ENCODE data around the gene DAB2.

DAB2 gene

DNA sequence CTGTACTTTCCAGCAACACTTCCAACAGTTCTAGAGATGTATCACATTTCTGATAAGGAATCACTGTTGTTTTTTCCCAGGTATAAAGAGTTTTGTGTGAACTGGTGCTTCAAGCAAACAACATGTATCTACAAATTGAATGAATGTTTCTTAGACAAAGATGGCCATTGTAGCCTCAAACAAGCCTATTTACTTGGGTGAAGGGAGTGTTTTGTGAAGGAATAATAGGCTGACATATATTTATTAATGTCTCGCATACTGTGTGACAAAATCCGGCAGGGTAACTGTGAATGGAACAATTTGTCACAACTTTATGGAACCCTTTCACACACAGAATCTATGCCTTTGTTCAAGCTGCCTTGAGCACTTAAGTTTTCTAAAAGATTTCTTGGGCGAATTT, 24.8 kb upstream of the DAB2 start (continued):
- TF ChIP-seq, protein P1, sequence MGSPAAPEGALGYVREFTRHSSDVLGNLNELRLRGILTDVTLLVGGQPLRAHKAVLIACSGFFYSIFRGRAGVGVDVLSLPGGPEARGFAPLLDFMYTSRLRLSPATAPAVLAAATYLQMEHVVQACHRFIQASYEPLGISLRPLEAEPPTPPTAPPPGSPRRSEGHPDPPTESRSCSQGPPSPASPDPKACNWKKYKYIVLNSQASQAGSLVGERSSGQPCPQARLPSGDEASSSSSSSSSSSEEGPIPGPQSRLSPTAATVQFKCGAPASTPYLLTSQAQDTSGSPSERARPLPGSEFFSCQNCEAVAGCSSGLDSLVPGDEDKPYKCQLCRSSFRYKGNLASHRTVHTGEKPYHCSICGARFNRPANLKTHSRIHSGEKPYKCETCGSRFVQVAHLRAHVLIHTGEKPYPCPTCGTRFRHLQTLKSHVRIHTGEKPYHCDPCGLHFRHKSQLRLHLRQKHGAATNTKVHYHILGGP (tag by site-specific recombination; IDR thresholded peaks at IDR 0.05), result no peak
- no peak for TF ChIP-seq ZNF624 (tag by site-specific recombination; IDR thresholded peaks at IDR 0.05)
- no peak for TF ChIP-seq REPIN1 (tag by site-specific recombination; IDR thresholded peaks at IDR 0.05; ENCODE audit: low read depth)
- TF ChIP-seq, protein P2, sequence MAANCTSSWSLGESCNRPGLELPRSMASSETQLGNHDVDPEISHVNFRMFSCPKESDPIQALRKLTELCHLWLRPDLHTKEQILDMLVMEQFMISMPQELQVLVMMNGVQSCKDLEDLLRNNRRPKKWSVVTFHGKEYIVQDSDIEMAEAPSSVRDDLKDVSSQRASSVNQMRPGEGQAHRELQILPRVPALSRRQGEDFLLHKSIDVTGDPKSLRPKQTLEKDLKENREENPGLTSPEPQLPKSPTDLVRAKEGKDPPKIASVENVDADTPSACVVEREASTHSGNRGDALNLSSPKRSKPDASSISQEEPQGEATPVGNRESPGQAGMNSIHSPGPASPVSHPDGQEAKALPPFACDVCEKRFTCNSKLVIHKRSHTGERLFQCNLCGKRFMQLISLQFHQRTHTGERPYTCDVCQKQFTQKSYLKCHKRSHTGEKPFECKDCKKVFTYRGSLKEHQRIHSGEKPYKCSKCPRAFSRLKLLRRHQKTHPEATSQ (tag by site-specific recombination; IDR thresholded peaks at IDR 0.05), result no peak

DNA sequence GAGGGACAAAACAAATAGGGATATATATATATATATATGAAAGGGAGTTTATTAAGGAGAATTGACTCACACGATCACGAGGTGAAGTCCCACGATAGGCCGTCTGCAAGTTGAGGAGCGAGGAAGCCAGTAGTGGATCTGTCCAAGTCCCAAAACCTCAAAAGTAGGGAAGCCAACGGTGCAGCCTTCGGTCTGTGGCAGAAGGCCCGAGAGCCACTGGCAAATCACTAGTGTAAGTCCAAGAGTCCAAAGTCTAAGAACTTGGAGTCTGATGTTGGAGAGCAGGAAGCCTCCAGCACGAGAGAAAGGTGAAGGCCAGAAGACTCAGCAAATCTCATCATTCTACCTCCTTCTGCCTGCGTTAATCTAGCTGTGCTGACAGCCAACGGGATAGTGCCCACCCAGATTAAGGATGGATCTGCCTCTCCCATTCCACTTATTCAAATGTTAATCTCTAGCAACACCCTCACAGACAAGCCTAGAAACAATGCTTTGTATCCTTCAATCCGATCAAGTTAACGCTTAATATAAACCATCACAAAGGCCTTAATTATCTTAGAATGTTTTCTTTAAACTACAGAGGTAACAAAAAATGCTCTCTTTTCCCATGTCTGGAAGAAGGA, 23.8 kb upstream of the DAB2 start:
- CTCF ChIA-PET, result interaction anchor here (0.5 kb wide), 1 partner anchor 333 kb away, joined by 3 read pairs; no protein-coding TSS in a partner anchor
- Histone ChIP-seq H3K9me3 (ENCODE audit: control insufficient read depth, insufficient read depth, low read depth, low read length) (no peaks in the 10 kb centered on the region), H3K36me3 (ENCODE audit: control insufficient read depth in 2 of 2, insufficient read depth in 1 of 2, low read length in 2 of 2) (no peaks in the 10 kb centered on the region), H3K4me1 (ENCODE audit: control insufficient read depth, insufficient read depth, low read length) (no peaks in the 10 kb centered on the region), H3K27ac (ENCODE audit: extremely low read depth, low read depth, low read length) (no peak overlapping the region), H3K4me3 (ENCODE audit: low read depth, low read length) (no peak overlapping the region)
- POLR2A ChIA-PET, result no interaction called here
- no peak for TF ChIP-seq ZNF747 (tag by site-specific recombination; IDR thresholded peaks at IDR 0.05)
- TF ChIP-seq HOXC10 (CRISPR knock-in tag; IDR thresholded peaks at IDR 0.05), result no peak
- no peak for TF ChIP-seq ZNF555 (tag by site-specific recombination; conservative IDR thresholded peaks at IDR 0.05)
- TF ChIP-seq ZBTB48 (tag by site-specific recombination; IDR thresholded peaks at IDR 0.05), result no peak
- TF ChIP-seq ZNF174 (tag by site-specific recombination; IDR thresholded peaks at IDR 0.05), result no peak
- TF ChIP-seq ZNF48 (tag by site-specific recombination; IDR thresholded peaks at IDR 0.05), result no peak
- no peak for TF ChIP-seq ZFHX2 (tag by site-specific recombination; conservative IDR thresholded peaks at IDR 0.05)
- TF ChIP-seq, protein P3, sequence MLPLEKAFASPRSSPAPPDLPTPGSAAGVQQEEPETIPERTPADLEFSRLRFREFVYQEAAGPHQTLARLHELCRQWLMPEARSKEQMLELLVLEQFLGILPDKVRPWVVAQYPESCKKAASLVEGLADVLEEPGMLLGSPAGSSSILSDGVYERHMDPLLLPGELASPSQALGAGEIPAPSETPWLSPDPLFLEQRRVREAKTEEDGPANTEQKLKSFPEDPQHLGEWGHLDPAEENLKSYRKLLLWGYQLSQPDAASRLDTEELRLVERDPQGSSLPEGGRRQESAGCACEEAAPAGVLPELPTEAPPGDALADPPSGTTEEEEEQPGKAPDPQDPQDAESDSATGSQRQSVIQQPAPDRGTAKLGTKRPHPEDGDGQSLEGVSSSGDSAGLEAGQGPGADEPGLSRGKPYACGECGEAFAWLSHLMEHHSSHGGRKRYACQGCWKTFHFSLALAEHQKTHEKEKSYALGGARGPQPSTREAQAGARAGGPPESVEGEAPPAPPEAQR (tag by site-specific recombination; IDR thresholded peaks at IDR 0.05), result no peak
- TF ChIP-seq, protein P4, sequence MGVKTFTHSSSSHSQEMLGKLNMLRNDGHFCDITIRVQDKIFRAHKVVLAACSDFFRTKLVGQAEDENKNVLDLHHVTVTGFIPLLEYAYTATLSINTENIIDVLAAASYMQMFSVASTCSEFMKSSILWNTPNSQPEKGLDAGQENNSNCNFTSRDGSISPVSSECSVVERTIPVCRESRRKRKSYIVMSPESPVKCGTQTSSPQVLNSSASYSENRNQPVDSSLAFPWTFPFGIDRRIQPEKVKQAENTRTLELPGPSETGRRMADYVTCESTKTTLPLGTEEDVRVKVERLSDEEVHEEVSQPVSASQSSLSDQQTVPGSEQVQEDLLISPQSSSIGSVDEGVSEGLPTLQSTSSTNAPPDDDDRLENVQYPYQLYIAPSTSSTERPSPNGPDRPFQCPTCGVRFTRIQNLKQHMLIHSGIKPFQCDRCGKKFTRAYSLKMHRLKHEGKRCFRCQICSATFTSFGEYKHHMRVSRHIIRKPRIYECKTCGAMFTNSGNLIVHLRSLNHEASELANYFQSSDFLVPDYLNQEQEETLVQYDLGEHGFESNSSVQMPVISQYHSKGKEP (tag by site-specific recombination; IDR thresholded peaks at IDR 0.05), result no peak
- TF ChIP-seq, protein P5, sequence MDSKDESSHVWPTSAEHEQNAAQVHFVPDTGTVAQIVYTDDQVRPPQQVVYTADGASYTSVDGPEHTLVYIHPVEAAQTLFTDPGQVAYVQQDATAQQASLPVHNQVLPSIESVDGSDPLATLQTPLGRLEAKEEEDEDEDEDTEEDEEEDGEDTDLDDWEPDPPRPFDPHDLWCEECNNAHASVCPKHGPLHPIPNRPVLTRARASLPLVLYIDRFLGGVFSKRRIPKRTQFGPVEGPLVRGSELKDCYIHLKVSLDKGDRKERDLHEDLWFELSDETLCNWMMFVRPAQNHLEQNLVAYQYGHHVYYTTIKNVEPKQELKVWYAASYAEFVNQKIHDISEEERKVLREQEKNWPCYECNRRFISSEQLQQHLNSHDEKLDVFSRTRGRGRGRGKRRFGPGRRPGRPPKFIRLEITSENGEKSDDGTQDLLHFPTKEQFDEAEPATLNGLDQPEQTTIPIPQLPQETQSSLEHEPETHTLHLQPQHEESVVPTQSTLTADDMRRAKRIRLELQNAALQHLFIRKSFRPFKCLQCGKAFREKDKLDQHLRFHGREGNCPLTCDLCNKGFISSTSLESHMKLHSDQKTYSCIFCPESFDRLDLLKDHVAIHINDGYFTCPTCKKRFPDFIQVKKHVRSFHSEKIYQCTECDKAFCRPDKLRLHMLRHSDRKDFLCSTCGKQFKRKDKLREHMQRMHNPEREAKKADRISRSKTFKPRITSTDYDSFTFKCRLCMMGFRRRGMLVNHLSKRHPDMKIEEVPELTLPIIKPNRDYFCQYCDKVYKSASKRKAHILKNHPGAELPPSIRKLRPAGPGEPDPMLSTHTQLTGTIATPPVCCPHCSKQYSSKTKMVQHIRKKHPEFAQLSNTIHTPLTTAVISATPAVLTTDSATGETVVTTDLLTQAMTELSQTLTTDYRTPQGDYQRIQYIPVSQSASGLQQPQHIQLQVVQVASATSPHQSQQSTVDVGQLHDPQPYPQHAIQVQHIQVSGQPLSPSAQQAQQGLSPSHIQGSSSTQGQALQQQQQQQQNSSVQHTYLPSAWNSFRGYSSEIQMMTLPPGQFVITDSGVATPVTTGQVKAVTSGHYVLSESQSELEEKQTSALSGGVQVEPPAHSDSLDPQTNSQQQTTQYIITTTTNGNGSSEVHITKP (tag by site-specific recombination; IDR thresholded peaks at IDR 0.05), result no peak
- no peak for TF ChIP-seq ZNF274 (IDR thresholded peaks at IDR 0.05; ENCODE audit: low read length)
- no peak for TF ChIP-seq ZNF274 (tag by site-specific recombination; IDR thresholded peaks at IDR 0.05; ENCODE audit: borderline replicate concordance)
- TF ChIP-seq, protein P6, sequence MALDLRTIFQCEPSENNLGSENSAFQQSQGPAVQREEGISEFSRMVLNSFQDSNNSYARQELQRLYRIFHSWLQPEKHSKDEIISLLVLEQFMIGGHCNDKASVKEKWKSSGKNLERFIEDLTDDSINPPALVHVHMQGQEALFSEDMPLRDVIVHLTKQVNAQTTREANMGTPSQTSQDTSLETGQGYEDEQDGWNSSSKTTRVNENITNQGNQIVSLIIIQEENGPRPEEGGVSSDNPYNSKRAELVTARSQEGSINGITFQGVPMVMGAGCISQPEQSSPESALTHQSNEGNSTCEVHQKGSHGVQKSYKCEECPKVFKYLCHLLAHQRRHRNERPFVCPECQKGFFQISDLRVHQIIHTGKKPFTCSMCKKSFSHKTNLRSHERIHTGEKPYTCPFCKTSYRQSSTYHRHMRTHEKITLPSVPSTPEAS (tag by site-specific recombination; IDR thresholded peaks at IDR 0.05), result no peak
- TF ChIP-seq ZNF16 (tag by site-specific recombination; IDR thresholded peaks at IDR 0.05; ENCODE audit: low read depth), result no peak
- TF ChIP-seq GLIS2 (tag by site-specific recombination; IDR thresholded peaks at IDR 0.05), result no peak
- TF ChIP-seq, protein P7, sequence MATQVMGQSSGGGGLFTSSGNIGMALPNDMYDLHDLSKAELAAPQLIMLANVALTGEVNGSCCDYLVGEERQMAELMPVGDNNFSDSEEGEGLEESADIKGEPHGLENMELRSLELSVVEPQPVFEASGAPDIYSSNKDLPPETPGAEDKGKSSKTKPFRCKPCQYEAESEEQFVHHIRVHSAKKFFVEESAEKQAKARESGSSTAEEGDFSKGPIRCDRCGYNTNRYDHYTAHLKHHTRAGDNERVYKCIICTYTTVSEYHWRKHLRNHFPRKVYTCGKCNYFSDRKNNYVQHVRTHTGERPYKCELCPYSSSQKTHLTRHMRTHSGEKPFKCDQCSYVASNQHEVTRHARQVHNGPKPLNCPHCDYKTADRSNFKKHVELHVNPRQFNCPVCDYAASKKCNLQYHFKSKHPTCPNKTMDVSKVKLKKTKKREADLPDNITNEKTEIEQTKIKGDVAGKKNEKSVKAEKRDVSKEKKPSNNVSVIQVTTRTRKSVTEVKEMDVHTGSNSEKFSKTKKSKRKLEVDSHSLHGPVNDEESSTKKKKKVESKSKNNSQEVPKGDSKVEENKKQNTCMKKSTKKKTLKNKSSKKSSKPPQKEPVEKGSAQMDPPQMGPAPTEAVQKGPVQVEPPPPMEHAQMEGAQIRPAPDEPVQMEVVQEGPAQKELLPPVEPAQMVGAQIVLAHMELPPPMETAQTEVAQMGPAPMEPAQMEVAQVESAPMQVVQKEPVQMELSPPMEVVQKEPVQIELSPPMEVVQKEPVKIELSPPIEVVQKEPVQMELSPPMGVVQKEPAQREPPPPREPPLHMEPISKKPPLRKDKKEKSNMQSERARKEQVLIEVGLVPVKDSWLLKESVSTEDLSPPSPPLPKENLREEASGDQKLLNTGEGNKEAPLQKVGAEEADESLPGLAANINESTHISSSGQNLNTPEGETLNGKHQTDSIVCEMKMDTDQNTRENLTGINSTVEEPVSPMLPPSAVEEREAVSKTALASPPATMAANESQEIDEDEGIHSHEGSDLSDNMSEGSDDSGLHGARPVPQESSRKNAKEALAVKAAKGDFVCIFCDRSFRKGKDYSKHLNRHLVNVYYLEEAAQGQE (tag by site-specific recombination; IDR thresholded peaks at IDR 0.05), result no peak

Data from HEK293 (cell line).